ENCODE measurements around the gene KMT2D.
"Not testable (repeated sequence)": the region's sequence is repeated elsewhere in the genome, so short reads cannot be mapped to it uniquely, and the experiment has no call there.

The KMT2D gene

DNA sequence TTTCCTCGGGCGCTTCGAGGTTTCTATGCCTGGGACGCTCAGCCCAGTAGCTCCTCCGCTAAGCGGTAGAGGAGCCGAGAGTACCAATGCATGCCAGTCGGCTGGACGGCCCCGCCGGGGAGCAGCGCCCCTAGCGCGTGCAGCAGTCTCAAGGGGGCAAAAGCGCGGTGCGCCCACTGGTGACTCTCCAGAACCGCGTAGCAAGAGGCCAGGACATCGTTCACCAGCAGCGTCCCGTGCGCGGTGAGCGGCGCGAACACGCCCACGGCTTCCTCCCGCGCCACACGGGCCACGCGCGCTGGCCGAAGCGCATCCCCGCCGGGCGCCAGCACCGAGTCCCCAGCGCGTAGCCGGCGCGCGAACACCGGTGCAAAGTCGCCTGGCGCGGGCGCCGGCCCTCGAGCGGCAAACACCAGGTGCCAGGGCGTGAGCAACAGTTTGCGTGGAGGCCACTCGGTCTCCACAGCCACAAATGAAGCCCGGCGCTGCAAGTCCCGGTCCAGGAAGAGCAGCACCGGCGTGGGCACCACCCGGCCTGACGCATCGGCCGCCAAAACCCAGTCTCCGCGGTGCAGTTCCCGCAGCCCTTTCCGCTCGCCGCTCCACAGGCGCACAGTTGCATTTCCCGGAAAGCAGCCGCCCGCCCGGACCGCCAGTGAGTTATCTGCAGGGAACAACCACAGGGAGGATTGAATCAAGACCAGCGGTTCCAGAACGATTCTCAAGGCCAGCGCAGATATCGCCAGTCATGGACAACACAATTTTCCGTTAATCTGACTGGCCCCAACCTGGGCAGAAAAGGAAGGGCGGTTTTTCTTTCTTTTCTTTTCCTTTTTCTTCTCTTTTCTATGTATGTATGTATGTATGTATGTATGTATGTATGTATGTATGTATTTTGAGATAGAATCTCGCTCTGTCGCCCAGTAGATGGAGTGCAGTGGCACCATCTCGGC lies 29.5 kb upstream of the KMT2D start:
- no peak overlapping the region for H3K4me3 ChIP-seq (ENCODE audit: low read depth, low read length)

DNA sequence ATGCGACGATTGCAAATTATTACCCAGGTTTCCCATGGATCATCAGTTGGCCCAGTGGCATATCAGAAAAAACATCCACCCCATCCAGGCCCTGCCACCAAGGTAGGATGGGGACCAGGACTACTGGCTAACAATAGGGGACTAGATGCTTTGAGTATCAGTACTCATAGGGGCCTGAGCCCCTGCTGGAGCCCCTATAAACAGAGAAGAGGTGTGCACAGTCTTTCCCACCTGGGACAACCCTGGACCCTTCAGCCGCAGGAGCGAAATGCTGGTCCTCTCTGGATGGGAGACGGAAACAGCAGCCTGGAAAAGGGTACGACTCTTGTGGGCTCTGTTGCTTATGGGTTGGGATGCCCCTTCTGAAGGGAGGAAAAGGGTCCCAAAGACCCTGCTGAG lies 28.3 kb upstream of the KMT2D start:
- no peak overlapping the region for H3K4me3 ChIP-seq (ENCODE audit: low read depth, low read length)

GRCh38 chr12:49088150-49088931 lies 27.7 kb upstream of the KMT2D start:
- no peak overlapping the region for H3K4me3 ChIP-seq (ENCODE audit: low read depth, low read length)

GRCh38 chr12:49086116-49086515 lies 25.5 kb upstream of the KMT2D start:
- no peak overlapping the region for H3K4me3 ChIP-seq (ENCODE audit: low read depth, low read length)

- no peak overlapping the region for H3K4me3 ChIP-seq (ENCODE audit: low read depth, low read length)
Measured at GRCh38 chr12:49084438-49084837, 23.8 kb upstream of the KMT2D start.

DNA sequence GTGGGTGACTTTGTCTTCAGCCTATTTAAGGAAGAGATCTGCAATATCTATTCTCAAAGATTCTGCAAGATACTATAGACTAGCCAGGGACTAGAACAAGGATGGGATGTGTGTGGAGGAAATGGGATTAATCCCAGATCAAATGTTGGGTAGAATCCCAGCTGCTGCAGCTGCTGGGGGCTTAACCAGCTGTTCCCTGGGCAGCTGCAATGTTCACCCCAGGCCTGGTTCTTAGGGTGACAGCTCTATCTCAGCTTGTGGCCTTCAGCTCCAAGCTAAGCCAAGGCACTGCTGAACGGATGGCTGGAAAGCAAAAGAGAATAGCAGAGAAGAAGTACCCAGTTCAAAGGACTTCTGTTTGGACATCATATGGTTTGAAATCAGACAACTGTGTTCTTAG lies 19.2 kb upstream of the KMT2D start:
- H3K4me3 ChIP-seq (ENCODE audit: low read depth, low read length) = no peak overlapping the region

DNA sequence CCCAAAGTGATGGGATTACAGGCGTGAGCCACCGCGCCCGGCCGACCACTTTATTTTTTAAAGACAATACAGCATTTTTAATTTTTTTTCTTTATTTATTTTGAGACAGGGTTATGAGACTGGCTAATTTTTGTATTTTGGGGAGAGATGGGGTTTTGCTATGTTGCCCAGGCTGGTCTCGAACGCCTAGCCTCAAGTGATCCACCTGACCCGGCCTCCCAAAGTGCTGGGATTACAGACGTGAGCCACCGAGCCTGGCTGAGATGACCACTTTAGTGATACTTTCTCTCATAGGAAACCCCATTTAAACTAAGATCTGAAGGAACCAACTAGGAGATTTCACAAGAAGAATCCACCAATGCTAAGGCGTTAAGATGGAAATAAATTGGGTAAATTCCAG lies 10.4 kb upstream of the KMT2D start:
- no peak overlapping the region for H3K4me3 ChIP-seq (ENCODE audit: low read depth, low read length)

DNA sequence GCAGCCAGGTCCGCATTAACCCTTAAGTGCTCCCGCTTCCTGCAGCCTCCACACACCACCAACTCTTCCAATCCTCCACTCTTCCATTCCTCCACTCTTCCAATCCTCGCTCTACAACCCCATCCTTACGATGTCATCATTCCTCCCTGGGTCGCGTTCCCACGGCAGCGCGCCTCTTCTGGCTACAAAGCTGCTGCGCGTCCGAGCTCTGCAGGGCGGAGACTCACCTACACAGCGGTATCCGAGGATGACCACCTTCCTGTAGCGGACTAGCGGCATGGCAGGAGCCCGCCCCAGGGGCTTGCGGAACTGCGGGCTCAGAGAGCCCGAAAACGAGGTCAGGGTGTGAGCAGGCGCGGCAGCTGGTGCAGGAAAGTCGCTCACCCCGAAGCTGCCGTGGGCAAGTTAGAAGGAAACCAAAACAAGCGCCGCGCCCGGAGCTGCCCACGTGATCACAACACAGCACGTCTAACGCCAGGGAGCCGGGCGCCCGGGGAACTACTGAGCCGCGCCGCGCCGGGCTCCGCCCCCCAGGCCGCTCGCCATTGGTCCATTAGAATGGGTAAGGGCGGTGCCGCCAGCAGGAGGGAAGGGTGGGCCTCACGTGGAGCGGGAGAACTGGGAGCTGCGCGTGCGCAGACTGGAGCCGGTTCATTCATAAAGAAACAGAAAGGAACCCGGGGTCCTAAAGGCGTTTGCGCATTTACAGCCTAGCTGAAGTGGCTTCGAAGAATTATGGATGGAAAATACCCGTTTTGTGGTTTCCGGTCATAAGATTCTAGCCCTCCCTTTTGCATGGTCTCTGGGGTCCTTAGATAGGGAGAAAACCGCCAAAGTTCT lies 9.1 kb upstream of the KMT2D start, which contains the start of gene RHEBL1:
RHEBL1 (minus strand) TSS at position 473 of the 840 bp plus-strand sequence; CDS start at position 279, 194 bp downstream.
- peak within 1 kb of the TSS; percentile 87 for H3K4me3 ChIP-seq (ENCODE audit: low read depth, low read length)

- peak overlapping the region; percentile 87 for H3K4me3 ChIP-seq (ENCODE audit: low read depth, low read length)
Measured at GRCh38 chr12:49068879-49069506, 8.4 kb upstream of the KMT2D start.

DNA sequence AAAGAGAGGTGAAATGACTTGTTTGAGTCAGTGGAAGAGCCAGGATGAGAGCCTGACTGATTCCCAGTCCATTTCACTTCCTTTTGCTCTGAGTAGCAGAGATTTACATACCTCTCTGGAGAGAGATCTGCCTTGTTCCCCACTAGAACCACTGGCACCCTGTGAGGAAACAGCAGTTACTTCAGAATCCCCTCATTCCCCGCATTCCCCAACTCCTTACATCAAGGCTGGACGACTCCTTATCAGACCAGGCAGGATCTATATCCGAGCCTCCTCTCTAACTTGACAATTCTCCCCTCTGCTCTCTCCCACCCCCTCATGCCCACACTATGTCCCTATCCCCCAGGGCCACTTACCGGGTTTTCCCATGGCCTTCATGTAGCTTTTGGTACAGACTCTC lies 5.5 kb upstream of the KMT2D start:
- H3K4me3 ChIP-seq (ENCODE audit: low read depth, low read length) = no peak overlapping the region

DNA sequence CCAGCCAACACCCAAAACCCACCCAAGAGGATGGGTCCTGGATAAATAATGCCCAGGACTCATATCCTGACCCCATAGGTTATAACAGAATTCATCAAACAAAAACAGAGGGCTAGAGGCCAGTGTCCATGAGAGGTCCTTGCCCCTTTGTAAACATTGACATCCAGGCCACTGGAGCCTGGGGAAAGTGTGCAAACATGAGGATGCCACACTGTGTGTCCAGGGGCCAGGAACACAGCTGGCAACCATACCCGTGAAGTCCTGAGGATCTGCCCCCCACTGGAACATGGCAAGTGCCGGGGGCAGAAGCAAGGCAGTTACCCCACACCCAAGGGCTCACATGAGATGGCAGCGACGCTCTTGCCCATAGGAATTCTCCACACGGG lies 4.2 kb upstream of the KMT2D start:
- no peak overlapping the region for H3K4me3 ChIP-seq (ENCODE audit: low read depth, low read length)

- H3K4me3 ChIP-seq (ENCODE audit: low read depth, low read length) = not testable (repeated sequence)
Measured at GRCh38 chr12:49061916-49062315, 1.3 kb upstream of the KMT2D start.

DNA sequence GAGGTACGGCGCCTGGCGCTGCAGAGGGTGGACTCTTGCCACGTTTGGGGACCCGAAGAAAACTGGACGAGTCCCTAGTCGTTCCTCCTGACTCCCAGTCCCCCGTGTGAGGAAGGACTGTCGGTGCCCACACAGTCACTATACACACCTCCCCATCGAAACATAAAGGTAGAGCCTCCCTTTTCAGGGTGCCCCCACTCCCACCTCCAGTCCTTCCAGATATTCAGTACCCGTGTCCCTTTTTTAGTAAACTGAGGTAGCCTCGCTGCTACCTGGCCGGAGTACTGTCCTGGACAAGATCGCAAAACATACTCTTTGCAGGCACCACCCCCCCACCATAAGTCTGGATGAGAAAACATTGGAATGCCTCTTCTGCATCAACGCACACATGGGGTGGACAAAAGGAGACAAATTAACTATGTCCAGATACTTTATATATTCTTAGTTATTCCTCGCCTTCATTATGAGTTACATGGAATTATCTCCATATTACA lies 610 bp upstream of the KMT2D start:
- H3K4me3 ChIP-seq (ENCODE audit: low read depth, low read length) = peak overlapping the region; percentile 91

DNA sequence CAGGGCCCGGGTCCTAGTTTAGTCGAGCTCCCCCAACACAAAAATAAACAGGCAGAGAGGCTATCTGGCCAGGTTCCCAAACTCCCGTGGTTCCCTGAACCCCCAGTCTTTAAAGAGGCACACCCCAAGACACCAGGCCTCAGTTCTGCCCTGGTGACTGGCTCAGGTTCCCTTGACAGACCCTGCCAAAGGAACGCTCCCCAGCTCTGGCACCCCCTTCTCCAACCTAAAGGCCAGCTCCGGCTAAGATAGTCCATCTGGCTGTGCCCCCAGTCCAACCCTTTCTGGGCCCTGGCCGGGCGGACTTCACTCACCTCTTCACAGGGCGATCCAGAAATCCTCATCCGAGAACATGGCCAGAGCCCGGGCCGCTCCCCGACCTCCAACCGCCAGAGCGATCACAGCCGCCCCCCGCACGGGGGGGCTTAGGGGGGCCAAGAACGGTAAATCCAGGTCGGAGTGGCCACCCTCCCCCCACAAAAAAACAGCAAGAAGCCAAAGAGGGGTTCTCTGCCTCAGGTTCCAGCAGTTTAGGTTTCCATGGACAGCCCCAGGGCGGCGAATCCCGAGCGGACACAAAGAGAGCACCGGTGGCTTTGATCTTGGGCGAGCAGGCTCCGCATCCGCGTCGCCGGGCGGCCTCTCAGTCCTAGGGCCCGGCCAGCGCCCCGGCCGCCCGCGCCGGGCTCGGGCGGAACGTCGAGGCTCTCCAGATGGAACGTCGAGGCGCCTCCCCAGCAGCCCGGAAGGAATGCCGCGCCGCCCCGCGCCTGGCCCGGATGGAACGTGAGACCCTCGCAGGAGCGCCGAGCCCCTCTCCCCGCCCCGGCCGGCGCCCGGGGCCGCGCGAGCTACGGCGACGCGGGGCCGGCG lies 1.1 kb downstream of the KMT2D start:
- peak overlapping the region; percentile 91 for H3K4me3 ChIP-seq (ENCODE audit: low read depth, low read length)

DNA sequence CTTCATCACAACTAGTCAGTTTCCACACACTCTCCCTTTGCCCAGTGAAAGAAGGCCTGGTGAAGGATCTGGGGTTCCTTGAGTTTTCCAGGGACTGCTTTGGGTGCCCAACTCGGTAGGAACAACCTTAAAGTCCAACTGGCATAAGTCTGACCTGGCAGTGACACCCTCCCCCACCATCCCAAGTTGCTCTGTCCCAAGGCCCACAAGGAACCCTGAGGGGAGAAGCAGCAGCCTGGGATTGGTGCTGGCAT lies 1.6 kb downstream of the KMT2D start:
- H3K4me3 ChIP-seq (ENCODE audit: low read depth, low read length) = peak overlapping the region; percentile 91

GRCh38 chr12:49058366-49059044 lies 2.1 kb downstream of the KMT2D start:
- H3K4me3 ChIP-seq (ENCODE audit: low read depth, low read length) = peak overlapping the region; percentile 91

GRCh38 chr12:49057888-49058287 lies 2.7 kb downstream of the KMT2D start:
- H3K4me3 ChIP-seq (ENCODE audit: low read depth, low read length) = peak overlapping the region; percentile 91

GRCh38 chr12:49055978-49056754 lies 4.4 kb downstream of the KMT2D start:
- no peak overlapping the region for H3K4me3 ChIP-seq (ENCODE audit: low read depth, low read length)
